Activated naive CD8-positive, alpha-beta T cell treated with anti-CD3 and anti-CD28 coated beads, Interleukin-2, amount 50 U/mL, for 16 hours (primary cell): Measurements from ENCODE around the gene FYB2.
A peak's percentile ranks its signal among the peaks of the same experiment; 100 is the strongest.

Experiments
- DNase-seq: peaks from one replicate; pipeline ENCODE4 v3.0.0-alpha.2; 2020; ENCODE audit warnings: low read depth, low spot score

Gene FYB2

DNA sequence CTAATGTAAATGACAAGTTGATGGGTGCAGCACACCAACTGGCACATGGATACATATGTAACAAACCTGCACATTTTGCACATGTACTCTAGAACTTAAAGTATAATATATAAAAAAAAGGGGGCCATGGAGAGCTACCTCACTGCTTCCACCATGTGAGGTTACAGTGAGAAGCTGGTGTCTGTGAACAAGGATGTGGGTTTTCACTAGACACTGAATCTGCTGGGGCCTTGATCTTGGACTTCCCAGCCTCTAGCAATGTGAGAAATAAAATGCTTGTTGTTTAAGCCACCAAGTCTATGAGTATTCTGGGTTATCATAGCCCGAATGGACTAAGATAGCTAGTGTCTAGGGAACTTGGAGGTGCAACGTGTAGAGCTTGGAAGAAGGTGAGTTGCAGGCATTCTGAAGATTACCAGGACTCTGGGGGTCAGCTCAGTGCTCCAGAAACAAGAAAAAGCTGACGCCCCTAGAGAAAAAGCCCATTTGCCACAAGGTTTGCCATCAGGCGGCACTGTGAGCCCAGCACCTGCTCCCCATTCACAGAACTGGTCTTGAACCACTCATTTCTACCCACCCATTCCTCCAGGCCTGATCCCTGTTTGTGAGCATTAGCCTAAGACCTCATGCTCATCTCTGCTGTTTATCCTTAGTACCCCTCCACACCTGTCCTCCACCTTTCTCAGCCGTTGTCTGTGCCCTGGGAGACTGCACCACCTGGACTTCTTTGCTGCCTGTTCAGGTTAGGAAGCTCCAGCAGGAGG lies 15.1 kb upstream of the FYB2 start:
- DNase-seq, result no peak

DNA sequence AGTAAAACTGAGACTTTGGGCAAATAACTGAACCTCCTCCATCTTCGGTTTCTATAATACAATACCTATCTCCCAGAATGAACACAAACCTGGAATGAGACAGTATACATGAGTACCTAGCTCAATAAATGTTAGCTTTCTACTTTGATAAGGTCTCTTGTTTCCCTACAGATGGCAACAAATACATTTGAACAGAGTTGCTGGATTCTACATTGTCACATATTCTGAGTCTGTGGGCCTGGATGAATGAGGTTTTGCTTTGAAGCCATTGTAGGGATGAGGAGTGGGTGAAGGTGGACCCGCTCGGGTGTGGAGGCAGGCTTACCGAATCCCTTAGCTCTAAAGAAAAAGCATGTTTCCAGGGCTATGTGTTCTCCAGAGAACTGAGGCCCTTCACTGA lies 13.9 kb upstream of the FYB2 start:
- no peak for DNase-seq

DNA sequence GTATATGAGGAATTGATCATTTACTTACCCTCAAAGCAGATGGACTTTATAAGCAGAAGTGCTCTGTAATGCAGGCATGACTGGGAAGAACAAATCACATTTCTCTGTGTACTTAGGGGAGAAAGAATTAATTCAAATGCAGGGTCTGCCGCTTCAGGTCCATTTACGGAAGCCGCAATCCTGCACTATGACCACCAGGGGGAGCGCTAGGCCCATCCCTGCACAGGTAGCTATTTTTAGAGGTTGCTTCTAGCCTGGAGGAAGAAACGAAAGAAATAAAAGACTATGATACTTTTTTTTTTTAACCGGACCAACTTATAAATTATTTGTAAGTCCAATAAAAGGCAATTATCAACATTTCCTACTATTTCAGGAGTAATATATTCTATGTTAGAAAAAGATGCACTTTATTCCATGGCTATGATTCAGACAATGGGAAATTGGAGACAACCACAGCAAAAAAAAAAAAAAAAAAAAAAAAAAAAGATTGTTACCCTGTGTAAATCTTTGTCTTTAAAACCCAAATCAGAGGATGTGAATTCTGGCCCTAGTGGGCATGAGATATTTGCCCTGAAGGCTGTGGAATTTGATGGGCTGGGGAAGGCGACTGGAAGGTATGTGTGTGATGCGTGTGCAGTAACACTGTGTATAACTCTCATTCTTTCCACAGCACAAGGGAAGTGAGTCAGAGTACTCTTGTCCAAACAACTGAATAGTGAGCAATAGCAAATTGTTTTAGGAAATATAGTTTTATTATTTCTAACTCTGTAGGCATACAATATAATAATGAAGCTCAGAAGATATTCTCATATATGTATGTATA lies 12.9 kb upstream of the FYB2 start:
- DNase-seq, result peak; percentile 33

DNA sequence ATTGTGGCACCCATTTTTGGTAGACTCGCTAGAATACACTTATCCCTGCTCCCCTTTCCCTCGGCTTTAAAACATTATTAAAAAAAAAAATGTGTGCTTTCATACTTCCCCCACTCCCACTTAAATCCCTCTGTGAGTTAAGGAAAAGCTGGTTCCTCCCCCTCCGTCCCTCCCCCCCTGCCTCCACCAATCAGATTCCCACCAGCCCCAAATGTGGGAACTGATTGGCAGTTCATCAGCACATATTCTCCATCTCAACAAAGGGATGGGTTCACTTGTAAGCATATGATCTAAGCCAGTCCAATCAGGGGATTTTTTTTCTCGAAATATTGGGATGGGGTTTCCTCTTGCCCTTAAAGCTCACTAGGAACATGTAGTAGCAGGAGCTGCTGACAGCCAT lies 10.8 kb upstream of the FYB2 start:
- no peak for DNase-seq

DNA sequence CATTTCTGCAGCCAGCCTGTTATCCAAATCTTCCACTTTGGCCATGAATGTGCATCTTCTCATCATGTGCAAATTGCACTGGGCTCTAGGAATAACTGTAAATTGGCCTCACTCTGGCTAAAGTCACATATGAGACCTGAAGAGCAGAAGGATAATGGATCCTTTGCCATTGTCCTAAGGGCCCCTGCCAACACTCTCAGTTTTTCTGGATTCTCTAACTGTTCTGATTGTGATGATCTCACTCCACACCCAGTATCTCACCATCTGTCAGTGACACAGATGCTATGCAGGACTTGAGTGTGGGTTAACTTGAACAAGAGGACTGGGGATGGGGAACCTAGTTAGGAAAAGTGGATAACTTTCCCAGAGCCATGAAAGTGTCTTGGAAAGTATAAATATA lies 8.5 kb upstream of the FYB2 start:
- no peak for DNase-seq

DNA sequence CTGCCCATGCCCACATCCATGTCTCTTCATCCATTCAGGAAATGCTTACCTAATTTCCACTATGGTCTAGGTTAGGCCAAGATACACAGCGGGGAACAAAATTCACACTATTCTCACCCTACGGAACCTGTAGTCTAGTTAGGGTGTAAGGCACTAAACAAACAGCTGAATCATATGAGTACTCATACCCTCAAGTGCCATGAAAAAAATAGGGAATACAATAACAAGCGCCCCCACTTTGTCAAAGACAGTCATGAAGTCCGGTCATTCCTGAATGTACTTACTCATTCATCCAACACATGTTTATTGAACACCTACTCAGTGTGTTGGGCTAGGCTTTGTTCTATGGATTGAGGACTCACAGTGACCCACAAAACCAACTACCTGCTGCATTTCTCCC lies 6.2 kb upstream of the FYB2 start:
- DNase-seq, result no peak

DNA sequence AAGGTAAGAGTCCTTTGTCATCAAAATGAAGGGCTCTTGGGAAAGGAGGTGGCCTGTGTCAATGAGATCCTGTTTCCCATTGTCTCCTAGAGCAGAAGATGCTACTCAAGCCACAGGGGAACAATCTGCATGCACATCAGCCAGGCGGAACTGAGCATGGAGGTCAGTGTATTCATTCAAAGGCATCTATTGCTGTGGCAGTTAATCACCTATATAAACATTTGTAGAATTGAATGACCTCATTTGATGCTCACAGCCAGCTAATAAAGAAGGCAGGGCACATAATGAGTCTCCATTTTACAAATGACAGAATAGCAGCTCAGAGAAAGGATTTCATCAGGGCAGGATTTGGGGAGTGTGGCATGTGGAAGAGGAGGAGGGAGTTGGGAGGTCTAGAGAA lies 5.7 kb upstream of the FYB2 start:
- DNase-seq, result no peak

DNA sequence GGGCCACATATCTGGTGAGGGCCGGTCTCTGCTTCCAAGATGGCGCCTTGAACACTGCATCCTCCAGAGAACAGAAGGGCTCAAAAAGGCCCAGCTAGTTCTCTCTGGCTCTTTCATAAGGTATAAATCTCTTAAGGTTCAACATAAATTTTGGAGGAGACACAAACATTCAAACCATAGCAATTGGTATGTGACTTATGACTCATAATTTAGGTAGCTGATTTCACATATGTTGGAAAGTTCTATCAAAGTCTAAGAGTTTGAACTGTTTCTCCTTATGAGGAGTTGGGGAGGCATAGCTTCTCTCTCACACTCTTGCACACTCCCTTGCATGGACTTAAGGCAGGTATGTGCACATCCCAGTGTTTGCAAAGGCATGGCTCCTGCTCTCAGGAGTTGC lies 5.1 kb upstream of the FYB2 start:
- no peak for DNase-seq

DNA sequence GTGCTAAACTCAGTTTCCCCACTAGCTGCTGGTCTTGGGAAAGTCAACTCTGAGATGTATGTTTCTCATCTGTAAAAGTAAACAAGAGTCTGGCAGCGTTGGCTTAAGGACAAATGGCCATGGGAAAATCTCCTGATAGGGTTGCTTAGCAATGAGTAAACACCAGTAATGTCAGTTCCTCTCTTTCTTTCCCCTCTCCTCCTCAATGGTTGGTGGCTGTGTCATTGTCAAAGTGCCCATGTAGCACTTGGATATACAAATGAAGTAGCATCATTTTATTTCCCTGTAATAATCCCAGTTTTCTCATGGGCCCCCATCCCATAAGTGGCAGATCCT lies 2.2 kb upstream of the FYB2 start:
- DNase-seq, result no peak

DNA sequence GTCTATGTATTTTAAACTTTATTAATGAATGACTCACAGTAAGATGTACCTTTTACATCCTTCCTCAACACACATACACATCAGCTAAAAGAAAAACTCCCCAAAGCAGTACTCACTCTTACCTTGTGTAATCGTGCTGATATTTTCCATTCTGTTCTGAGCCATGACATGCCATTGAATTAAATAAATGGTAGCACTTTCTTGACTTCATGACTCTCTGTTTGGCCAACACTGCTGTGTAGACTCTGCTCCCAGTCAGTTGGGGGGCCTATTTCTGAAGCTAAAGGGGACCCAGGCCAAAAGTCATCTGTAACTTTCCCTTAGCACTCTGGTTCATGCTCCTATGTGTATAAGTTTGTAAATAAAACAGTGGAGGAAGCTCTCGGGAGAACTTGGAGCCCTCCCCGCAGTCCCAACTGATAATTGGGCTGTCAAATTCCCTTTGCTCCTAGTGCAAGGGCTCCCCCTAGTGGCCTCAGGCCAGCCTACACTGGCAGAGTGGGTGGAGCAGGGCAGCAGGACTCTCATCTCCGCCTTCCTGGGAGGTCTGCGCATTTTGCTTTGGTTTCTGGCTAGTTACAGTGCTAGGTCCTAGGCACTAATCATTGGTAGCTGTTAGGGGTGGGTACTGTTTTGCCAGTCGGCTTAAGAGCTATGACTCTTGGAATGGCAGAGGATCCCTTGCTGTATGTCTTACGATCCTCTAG lies 1.7 kb upstream of the FYB2 start:
- peak; percentile 33 for DNase-seq

DNA sequence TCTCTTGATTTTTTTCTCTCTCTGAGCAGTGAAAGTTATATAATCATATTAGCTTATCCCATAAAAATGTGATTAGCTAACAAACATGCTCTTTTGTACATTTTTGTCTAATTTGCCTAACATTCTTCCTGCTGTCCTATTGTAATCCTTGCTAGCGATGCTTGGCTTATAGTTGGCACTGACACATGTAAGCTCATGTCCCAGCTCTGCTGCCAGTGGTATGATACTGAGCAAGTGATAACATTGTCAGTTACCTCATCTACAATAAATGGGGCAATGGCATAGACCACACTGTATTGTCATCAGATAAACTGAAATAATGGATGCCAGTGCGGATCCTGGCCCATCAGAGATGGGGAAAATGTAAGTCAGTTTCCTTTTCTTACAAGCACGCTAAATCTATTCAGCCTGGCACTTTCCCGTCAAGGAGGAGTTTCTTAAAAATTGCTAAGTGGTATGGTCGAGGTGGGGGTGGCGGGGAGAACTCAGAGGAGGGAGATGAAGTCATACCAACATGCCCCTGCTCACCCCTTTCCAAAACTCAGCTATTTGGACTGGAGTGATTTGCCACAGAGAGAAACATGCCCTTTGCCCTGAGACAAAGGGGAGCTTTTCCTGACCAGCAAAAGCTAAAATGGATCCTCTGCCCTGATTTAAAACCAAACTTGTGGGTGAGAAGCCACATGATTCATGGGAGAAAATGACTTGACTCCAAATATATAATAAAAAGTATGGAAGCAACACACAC lies 1.3 kb downstream of the FYB2 start:
- no peak for DNase-seq

DNA sequence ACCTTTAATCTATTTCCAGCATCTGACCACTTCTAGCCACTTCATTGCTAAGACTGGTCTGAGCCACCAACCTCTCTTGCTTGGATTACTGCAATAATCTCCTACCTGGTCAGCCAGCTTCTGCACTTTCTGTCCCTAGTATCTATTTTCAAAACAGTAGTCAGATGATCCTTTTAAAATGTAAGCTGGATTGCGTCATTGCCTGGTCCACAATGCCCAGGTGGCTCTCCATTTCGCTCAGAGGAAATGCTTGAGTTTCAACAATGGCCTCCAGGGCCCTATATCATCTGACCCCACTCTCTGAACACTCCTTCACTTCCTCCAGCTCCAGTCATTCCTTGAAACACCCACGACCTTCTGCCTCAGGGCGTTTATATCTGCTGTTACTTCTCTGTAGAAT lies 2.3 kb downstream of the FYB2 start:
- no peak for DNase-seq

DNA sequence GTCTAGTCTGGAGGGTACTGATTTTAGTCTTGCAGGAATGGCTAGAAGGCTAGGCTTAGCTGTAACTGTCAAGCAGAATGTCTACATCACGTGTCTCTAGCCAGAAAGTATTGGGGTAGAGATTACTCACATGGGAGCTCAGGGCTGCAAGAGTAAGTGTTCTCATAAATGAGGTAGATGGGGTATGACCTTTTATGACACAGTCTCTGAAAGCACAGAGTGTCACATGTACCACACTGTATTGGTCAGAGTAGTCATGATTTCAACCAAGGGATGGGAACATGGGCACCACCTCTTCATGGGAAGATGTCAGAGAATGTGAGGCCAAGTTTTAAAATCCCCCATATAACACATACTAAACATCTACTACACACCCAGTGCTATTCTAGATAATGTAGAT lies 2.9 kb downstream of the FYB2 start:
- no peak for DNase-seq

DNA sequence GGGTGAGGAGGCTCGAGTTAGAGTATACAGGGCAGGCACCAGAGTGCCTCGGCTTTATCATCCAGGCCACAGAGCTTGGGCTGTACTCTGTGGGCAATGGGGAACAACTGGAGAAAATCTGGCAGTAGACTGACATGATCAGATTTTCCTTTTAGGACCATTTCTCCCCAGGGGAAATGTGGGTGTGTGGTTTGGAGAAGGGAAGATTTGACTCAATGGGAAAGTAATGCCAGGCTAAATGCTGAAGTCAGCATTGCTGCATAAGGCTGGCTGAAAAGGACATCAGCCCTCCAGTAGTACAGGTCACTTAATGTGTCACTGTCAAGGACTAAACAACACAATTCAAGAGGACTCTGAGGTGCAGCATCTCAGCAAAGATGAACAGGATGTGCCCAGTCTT lies 5.0 kb downstream of the FYB2 start:
- no peak for DNase-seq

DNA sequence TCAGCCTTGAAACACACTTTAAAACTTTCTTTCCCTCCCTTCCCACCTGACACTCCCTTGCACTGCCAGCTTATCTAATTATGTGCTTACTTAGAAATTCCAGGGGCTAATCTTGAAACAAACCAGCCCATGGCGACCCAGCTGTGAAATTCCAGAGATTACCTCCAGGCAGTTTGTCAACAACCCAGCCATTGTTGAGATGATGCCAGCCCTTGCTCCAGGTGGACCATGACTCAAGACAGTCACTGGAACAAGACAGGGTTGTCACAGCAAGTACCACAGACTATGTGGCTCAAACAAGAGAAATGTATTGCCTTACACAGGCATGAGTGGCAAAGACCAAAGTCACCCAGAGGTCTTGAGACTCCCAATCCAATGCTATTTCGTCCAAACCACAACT lies 7.9 kb downstream of the FYB2 start:
- no peak for DNase-seq

DNA sequence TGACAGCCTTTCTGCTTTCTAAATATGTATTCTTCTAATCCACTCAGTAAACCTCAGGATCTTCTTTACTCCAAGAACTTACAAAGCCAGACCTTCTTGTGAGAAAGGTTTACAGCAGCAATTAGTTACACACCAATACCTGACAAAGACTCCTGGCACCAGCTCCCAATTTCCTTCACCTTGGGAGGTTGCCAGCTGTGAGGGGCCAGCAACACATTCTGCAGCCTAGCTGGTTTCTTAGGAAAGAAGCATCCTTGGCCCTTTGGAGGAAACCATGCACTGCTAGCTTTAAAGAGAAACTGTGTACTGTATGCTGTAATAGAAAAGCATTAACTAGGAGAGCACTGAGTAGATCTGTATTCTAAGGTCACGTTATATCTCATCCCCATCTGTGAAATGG lies 10.8 kb downstream of the FYB2 start:
- no peak for DNase-seq

DNA sequence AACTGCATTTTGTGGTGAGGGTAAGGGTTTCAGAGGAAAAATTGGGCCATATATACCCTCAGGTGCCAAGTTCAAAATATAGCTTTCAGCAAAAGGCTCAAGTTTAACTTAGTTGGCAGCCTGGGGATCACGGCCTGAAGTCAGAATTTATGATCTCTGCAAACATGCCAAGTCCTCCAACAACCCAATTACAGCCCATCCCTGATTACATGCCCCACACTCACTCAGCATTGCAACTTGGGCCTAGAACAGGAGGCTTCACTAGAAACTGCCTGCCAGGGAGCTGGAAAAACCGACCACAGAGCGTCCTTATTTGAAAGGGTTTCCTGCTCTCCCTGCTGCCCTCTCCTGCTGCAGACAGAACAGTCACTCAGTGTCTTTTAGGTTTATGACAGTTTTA lies 12.4 kb downstream of the FYB2 start:
- no peak for DNase-seq

DNA sequence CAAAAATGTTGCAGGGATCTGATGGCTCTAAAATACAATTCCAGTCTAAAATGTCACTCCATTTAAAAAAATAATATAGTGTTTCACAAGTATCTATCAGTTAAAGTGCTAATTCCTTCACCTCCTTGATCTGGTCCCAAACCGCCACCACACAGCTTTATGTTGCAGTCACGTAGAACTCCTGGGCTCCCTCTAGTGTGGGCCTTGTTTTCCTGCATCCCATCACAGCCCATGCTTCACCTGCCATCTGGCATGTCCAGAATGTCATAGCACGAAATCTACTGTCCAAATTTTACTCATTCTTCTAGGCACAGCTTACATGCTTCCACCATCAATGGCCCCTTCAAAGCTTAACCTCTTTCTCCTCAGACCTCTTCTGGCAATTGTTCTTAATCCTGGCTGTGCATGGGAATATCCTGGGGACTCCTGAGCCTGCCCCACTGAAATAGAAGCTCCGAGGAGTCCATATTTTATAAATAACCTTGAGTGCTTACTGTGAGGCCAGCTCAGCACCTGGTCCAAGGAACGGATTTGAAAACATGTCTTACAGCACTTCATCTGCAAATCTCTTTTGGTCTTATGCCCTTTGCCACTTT lies 15.5 kb downstream of the FYB2 start:
- no peak for DNase-seq

DNA sequence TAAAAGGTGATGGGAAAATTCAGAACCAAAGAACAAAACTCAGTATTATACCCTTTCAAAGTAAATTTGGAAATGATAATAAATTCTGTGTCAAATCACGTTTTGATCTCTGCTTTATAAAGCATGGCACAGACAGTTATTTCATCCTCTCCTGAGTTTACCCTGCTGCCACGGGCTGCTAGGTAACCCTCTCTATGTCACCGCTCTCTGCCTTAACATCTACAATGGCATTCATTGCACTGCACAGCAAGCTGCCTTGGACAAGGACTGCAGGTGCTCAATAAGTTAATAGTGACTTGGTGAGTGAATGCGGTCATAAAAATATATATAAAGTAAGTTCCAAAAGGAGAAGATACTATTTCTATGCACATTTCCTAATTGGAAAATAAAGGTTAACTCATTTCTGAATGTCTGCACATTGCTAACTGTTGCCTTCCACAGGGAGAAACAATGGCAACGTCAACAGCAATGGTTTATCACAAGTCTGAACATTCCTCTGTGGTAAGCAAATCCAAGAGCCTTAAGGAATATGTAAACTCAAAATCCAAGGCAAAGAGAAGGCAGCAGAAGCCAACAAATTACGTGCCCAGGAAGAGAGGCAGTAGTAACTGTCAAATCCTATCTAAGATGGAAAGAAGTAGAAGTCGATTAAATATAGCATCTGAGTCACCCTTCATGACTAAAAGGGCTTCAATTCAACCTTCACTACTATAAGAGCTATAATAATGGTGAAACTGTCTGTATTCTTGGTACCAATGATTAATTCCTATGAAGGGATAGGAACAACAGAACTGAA lies 19.4 kb downstream of the FYB2 start:
- DNase-seq, result no peak

DNA sequence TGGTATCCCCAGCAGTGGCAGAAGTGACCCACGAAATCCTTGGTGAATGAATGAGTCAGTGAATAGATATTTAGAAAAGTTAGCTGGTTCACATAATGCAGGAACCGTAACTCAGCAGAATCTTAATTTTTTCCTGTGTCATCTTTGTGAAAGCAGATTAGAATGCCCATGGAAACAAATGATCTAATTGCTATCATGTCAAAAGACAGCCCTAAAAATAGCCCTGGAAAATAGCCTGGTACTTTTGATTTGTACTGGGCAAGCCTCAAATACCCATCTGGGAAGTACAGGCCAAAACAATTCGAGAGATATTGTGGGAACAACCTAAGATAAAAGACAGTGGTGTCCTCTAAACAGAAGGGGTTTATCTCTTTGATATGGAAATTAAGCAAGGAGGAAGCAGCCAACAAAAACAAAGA lies 21.1 kb downstream of the FYB2 start:
- no peak for DNase-seq
